Measurements from ENCODE around the gene IMPG2. TPM values are rescaled to one million over a fixed set of nuclear protein-coding genes. Genes with fewer than 3 reads are reported as not detected.
"Not testable (repeated sequence)": the region's sequence is repeated elsewhere in the genome, so short reads cannot be mapped to it uniquely, and the experiment has no call there.

The IMPG2 gene
- under 1 TPM; 0.06 TPM for total RNA-seq

DNA sequence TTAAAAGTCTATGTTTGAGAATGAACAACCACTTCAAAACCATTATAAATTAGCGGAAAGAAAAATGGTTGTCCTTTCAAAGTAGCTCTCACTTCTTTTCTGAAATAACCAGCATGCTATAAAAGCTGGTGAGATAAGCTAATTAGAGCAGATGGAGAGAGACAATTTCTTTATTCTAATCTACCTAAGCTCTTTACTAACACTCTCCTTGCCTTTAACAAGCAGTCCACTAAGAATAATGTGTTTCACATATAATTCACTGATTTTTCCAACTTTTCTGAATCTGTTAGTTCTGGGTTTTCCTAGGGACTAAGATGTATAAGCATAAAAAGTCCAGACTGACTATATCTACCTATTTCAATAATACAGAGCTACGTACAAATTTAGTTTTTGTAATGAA is at the start of gene IMPG2:
IMPG2 (minus strand) TSS at position 101 of the 400 bp plus-strand sequence. CDS start 203 bp downstream, outside the sequence.
- ChIA-PET POLR2A (no interaction called here), CTCF (no interaction called here)

DNA sequence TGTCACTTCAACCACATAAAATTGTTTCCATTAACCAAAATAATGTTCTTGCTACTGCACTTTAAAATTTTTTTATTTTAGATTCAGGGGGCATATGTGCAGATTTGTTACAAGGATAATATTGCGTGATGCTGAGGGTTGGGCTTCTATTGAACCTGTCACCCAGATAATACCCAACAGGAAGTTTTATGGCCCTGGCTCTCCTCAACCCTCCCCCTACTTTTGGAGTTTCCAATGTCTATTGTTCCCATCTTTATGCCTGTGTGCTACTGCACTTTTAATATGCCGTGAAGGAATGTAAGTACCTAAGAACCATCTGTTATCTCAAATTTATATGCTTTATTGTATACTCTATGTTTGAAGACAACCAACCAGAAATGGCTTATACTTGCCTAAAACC is 42.0 kb upstream of the IMPG2 start:
- ChIA-PET POLR2A (no interaction called here), CTCF (no interaction called here)

DNA sequence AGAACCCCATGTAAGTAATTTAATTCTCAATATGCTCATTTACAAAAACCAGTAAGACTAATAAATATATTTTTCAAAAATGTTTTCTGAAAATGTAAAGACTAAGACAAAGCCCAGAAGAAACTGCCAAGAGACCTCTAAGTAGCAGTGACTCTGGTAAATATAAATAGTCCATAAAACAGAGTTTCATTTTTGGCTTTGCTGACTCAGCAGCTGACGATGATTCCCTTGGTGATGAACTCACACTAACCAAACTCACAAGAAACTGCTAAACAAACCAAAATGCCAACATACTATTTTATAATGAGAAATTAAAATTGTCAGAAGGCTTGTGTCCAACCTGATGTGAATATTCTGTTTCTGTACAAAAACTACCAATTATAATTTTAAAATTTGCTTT is 31.5 kb upstream of the IMPG2 start:
- ChIA-PET CTCF (no interaction called here), POLR2A (no interaction called here)

DNA sequence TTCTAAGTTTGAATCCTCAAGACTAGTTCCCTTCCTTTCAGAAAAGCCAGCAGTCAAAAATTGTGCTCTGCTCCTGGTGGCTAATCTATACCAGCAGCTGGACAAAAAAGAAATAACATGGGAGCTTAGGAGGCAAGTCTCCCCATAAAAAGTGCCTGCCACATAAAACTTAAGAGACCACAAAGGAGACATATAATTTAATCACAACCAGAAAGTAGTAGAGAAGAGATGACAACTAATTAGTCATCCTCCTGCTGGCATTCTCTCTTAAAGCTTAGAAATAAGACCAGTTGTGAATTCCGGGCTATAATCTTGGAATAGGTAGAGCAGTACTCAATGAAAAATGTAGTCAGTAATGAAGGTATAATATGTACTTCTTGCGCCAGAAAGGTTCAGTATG is 20.2 kb upstream of the IMPG2 start:
- ChIA-PET CTCF (no interaction called here), POLR2A (no interaction called here)

DNA sequence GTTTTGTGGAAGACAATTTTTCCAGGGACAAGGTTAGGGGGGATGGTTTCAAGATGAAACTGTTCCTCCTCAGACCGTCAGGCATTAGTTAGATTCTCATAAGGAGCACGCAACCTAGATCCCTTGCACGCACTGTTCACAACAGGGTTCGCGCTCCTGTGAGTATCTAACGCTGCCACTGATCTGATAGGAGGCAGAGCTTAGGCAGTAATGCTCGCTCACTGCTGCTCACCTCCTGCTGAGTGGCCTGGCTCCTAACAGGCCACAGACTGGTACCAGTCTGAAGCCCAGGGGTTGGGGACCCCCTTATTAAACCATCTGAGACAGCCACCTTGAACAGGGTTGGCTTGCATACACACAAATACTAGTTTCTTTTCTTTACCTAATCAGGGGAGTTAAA is 13.5 kb upstream of the IMPG2 start:
- ChIA-PET POLR2A (no interaction called here), CTCF (no interaction called here)

DNA sequence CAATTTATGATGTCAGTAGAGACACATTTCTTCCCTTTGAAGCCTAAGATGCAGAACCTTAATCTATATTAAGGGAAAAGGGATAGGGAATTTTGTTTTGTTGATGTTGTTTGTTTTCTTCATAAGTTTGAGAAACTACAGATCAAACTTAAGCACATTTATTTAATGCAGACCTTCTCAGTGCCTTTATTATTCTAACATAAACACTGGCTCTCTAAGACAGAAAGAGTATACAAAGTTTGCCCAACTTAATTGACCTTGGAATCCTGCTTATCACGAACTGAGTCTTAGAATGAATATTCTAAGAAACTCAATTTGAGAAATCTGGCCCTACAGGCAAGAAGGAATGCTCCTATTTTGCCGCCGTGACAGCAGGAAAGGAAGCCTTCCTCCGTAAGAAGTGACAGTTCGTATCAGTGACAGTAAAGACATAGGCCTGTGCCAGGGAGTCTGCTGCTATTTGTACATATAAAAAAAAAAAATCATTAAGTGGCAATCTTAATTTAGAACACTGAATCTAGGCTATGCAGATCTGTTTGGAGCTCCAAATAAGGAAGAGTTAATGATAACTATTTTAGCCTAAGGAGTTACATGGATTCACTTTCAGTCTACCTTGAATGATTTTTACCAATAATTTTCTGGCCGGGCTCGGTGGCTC is 8.8 kb upstream of the IMPG2 start:
- CTCF ChIA-PET, result no interaction called here
- POLR2A ChIA-PET, result no interaction called here

DNA sequence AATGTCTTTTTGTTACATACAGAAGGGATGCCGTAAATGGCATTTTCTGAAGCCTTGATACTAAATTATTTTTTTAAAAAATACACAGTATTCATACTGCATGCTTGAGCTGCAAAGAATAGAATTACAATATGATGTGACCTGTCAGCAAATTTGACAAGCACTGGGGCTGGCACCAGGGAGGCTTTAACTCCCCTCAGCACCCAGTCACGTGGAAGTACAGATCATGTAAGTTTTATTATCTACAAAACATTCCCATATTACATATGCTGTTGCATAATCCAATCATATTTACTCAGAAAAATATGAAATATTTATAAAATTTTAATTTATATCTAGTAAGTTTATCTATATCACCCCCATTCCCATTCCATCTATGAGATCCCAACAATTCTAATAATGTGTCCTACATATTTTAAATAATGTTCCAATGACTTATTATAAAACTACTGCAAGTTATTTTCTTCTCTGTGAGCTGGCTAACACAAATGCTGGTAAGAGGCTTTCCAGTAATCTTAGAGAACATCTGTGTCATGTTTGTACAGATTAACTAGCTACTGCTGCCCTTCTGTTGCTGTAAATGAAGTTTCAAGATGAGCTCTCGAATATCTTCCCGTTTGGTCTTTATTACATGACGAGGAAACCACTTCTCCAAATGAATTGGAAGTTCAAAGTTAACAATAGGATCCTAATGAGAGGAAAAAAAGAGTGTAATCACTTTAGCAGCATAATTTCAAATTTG is 5.2 kb upstream of the IMPG2 start:
- CTCF ChIA-PET, result no interaction called here

DNA sequence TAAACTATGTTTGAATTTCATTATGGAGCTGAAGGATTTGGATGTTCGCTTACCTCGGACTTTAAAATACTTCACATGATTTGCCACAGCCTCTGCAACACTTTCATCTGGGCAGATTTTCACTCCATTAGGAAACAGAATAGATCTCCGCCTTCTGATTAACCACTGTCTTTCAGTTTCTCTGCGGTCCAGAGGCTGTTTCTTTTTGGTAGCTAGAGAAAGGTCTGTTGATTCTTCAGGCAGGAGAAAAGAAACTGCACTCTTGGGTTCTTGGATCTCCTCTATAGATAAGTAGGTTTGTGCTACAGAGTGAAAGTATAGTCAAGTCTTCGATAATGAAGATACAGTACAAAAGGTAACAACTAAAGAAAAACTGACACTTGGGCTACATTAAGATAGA is 844 bp downstream of the IMPG2 start:
- ChIA-PET POLR2A (no interaction called here), CTCF (no interaction called here)

More for the DNA sequence above, 5.2 kb upstream of the IMPG2 start:
- POLR2A ChIA-PET, result no interaction called here

DNA sequence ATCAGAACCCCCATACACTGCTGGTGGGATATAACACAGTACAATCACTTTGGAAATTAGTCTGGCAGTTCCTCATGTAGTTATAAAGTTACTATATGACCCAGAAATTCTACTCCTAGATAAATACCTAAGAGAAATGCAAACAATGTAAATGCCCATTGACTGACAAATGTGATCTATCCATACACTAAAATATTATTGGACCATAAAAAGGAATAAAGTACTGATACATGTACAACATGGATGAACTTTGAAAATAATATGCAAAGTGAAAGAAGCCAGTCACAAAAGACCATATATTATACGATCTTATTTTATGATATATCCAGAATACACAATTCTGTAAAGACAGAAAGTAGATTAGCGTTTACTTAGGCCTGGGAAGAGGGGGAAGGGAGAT is 7.8 kb downstream of the IMPG2 start:
- ChIA-PET CTCF (no interaction called here), POLR2A (no interaction called here)

DNA sequence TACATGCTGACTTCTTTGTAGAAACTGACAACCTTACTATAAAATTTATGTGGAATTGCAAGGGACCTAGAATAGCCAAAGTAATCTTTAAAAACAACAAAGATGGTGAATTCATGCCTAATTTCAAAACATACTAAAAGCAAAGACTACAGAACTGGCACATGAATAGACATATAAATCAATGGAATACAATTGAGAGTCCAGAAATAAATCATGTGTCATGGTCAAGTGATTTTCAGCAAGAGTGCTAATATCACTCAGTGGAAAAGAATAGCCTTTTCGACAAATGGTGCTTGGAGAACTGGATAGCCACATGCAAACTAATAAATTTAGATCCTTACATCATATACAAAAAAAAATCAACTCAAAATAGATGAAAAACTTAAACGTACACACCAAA is 8.7 kb downstream of the IMPG2 start:
- ChIA-PET POLR2A (no interaction called here), CTCF (no interaction called here)

DNA sequence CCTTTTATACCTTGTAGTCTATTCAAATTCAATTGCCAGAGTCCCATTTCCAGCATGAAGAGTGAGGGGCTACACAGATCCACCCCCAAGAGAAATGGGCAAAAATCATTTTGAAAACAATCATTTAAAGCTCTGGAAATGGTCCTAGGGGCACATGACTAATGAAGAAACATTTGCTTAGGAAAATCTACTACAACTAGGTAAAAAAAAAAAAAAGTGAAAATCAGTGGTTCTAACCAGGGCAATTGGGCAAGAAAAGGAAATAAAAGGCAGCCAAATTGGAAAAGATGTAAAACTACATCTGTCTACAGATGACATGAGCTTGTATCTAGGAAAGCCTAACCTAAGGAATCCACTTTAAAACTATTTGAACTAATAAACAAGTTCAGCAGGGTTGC is 9.4 kb downstream of the IMPG2 start:
- ChIA-PET POLR2A (no interaction called here), CTCF (no interaction called here)

DNA sequence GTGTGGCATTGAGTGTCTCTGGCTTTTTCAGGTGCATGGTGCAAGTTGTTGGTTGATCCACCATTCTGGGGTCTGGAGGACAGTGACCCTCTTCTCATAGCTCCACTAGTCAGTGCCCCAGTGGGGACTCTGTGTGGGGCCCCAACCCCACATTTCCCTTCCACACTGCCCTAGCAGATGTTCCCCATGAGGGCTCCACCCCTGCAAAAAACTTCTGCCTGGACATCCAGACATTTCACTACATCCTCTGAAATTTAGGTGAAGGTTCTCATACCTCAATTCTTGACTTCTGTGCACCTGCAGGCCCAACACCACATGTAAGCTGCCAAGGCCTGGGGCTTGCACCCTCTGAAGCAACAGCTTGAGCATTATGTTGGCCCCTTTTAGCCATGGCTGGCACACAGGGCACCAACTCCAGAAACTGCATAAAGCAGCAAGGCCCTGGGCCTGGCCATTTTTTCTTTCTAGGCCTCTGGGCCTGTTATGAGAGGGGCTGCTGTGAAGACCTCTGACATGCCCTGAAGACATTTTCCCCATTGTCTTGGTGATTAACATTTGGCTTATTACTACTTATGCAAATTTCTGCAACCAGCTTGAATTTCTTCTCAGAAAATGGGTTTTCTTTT is 12.1 kb downstream of the IMPG2 start:
- CTCF ChIA-PET, result interaction anchor here (0.9 kb wide), 1 partner anchor 18 kb away, joined by 3 read pairs; no protein-coding TSS in a partner anchor
- POLR2A ChIA-PET, result not testable (repeated sequence)

DNA sequence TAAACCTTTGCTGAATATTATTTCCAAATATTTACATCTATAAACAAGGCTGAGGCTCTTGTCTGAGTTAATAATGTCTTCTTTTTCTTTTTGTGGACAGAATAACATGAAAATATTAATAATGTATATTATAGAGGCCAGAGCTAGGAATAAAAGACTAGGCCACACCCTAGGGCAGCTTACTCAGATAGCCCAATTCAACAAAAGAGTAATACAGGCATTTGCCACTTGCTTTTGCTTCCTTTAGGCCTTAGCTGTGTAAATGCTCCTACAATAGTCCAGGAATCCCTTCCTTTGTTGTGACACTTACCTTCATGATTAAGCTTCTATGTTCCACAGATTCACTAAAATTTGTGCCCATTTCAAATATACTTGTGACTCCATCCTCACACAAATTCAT is 16.5 kb downstream of the IMPG2 start:
- ChIA-PET POLR2A (no interaction called here), CTCF (interaction anchor here (0.8 kb wide), 1 partner anchor 8 kb away, joined by 6 read pairs; no protein-coding TSS in a partner anchor)

DNA sequence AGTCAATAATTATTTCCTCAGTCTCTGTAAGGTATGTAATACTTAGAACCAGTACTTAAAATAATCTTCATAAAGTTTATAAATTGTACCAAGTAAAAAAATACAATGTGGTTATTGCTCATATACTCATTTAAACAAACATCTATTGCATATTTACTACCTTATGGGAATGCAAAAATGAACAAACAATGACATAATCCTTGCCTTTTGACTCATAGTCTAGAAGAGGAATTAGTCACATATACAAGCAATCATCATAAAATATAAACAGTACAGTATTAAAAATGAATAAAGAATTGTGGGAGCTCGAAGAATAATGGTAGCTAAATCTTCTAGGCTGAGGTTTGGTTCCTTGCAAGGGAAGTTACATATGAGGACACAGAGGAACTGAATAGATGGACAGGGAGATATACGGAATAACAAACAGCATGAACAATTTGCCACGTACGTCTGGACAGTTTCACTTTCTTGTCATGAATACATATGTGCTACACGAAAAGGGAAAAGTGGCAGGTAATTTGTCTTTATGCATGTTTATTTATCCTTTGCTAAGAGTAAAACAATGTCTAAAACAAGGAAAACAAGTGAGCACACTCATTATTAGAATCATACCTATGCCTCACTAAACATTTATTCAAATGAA is 17.2 kb downstream of the IMPG2 start:
- CTCF ChIA-PET, result no interaction called here
- POLR2A ChIA-PET, result no interaction called here

DNA sequence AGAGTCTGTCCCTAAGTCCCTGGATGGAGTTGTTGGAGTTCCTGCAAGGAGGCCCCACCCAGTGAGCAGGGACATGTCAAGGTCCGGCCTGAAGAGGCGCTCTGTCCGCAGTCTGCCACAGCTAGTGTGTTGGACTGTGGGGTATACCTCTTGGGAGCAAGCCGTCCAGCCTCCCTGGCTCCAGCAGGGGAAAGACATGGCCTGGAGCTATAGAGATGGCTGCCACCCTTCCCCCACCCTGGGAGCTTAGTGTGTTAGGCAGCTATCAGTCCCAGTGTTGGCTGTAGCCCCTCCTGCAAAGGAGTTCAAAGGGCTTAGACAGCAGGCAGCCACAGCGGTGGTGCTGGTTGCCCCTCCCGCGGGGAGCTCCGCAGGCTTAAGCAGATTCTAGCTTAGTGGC is 20.3 kb downstream of the IMPG2 start:
- ChIA-PET POLR2A (no interaction called here), CTCF (no interaction called here)

DNA sequence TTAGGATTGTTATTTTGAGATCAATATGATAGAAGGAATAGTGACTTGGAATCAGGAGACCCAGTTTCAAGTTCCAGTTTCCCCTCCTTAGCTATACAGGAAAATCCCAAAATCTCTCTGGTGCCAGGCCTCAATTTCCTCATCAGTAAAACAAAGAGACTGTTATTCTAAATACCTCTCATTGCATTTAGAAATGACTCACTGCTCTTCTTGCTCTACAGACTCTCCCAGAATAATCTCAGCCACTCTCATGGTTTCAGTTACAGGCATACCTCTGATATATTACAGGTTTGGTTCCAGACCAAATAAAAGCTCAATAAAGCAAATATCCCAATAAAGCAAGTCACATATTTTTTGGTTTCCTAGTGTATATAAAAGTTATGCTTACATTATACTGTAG is 28.3 kb downstream of the IMPG2 start:
- CTCF ChIA-PET, result no interaction called here
- POLR2A ChIA-PET, result no interaction called here

DNA sequence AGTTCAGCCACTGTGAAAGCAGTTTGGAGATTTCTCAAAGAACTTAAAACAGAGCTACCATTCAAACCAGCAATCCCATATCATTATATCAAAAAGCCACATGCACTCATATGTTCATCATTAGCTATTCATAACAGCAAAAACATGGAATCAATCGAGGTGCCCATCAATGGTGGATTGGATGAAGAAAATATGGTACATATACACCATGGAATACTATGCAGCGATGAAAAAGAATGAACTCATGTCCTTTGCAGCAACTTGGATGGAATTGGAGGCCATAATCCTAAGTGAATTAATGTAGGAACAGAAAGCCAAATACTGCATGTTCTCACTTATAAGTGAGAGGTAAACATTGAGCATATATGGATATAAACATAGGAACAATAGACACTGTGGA is 32.1 kb downstream of the IMPG2 start:
- ChIA-PET POLR2A (no interaction called here), CTCF (no interaction called here)

DNA sequence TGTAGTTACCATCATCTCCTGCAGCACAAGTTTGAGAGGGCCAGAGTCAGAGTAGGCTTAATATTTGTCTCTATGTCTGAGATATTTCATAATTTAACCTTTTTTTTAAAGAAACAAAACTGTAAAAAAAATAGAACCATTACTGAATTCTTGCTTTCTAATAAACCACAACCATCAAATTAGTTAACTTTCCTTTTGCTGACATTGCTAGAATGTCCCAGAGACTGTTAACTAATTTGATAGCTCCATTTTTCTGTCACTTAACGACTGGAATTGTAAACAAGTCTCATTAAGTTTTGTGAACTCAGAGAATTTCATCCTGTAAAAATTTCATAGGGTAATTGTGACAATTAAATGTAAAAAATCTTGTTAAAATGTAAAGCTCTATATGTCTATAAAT is 35.6 kb downstream of the IMPG2 start:
- CTCF ChIA-PET, result no interaction called here

DNA sequence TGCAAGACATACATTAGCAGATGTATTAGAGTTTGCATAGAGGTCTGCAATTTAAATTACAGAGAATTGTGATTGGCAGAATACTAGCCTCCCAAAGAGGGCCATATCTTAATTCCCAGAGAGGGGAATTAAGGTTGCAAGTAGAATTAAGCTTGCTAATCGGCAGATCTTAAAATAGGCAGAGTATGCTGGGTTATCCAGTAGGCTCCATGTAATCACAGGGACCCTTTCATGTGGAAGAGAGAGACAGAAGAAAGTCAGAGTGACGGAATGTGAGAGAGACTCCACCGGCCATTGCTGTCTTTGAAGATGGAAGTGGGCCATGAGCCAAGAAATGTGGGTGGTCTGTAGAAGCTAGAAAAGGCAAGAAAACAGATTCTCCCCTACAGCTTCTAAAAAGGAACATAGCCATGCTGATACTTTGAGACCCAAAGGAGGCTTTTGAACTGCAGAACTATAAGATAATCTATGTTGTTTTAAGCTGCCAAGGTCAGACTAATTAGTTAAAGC is 38.8 kb downstream of the IMPG2 start:
- CTCF ChIA-PET, result no interaction called here
- POLR2A ChIA-PET, result no interaction called here

More for the DNA sequence above, 35.6 kb downstream of the IMPG2 start:
- POLR2A ChIA-PET, result no interaction called here

DNA sequence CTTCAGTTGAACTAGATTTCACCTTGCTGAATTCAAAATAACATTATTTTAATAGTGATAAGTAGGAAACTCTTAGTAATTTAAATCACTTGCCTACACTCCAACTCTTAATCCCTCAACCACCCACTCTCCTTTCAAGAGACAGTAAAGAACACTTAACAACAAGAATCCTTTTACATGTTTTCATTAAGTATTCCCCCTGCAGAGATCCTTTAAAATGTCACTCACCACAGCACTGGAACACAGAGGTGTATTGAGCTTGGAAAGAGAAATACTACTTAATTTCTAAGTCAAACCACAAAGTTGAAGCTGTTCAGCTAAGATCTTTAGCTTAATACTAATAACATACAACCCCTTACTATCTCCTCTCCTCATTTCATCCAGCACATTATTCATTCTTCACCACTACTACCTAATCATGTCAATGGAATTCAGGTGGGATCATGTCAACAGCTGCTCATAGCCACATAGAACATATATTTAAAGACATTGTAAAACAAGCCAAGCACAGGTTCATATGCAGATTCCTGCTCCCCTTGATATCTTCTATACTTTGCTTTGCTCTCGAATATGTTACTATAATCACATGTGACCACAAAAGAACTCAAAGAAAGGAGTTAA is 40.5 kb downstream of the IMPG2 start:
- ChIA-PET POLR2A (no interaction called here), CTCF (no interaction called here)

DNA sequence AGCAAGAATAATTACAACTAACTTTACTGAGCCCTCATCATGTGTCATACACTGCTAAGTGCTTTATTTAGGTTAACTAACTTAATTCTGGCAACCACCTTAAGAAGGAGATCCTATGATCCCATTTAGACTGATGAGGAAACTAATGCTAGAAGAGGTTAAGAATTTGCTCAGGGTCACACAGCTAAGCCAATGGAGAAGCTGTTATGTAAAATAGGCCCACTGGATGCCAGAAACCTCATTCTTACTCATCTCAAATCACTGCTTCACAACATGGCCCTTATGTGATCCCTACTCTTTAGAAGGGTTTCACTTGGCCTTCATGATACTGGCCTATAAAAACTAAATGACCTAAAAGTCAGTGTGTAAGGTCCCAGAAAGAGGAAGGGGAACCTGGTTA is 41.2 kb downstream of the IMPG2 start:
- POLR2A ChIA-PET, result no interaction called here
- CTCF ChIA-PET, result no interaction called here
